Measurements from ENCODE around the gene POU2AF3. TPM values are rescaled to one million over a fixed set of nuclear protein-coding genes. Genes with fewer than 3 reads are reported as not detected.

POU2AF3 gene
- total RNA-seq, 1 donor from 2014 or later: 0.25 TPM

GRCh38 chr11:111352935-111353710, 54.8 kb downstream of the POU2AF3 start:
- H3K27me3 ChIP-seq (ENCODE audit: control insufficient read depth, insufficient read depth, low read length): peaks cover 2% of the 10 kb centered on the region
- DNase-seq (ENCODE audit: low read depth): no peak
- TF ChIP-seq CTCF (IDR thresholded peaks at IDR 0.05; ENCODE audit: insufficient read depth, low read length, poor library complexity, severe bottlenecking): no peak
- no peaks in the 10 kb centered on the region for H3K36me3 ChIP-seq (ENCODE audit: control insufficient read depth, insufficient read depth, low read length)
- H3K4me3 ChIP-seq (ENCODE audit: low read depth, low read length): no peak overlapping the region

GRCh38 chr11:111353776-111354600, 55.6 kb downstream of the POU2AF3 start:
- TF ChIP-seq CTCF (IDR thresholded peaks at IDR 0.05; ENCODE audit: insufficient read depth, low read length, poor library complexity, severe bottlenecking): no peak
- H3K4me3 ChIP-seq (ENCODE audit: low read depth, low read length): no peak overlapping the region
- DNase-seq (ENCODE audit: low read depth): no peak
- H3K27me3 ChIP-seq (ENCODE audit: control insufficient read depth, insufficient read depth, low read length): peaks cover 2% of the 10 kb centered on the region
- no peaks in the 10 kb centered on the region for H3K36me3 ChIP-seq (ENCODE audit: control insufficient read depth, insufficient read depth, low read length)

DNA sequence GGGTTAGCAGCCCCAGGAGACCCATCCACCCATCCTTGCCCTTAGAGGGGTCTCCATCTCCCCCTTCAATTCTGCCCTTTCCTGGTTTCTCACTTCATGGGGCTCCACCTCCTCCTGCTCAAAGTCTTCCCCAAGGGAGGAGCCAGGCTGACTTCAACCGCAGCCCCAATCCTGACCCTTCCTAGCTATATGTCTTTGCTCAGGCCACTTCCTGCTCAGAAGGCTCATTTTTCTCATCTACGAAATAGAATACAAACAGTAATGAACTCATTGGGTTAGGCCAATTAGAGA, 56.2 kb downstream of the POU2AF3 start:
- no peak for DNase-seq (ENCODE audit: low read depth)
- Histone ChIP-seq H3K27me3 (ENCODE audit: control insufficient read depth, insufficient read depth, low read length) (peaks cover 2% of the 10 kb centered on the region), H3K36me3 (ENCODE audit: control insufficient read depth, insufficient read depth, low read length) (no peaks in the 10 kb centered on the region), H3K4me3 (ENCODE audit: low read depth, low read length) (no peak overlapping the region)
- no peak for TF ChIP-seq CTCF (IDR thresholded peaks at IDR 0.05; ENCODE audit: insufficient read depth, low read length, poor library complexity, severe bottlenecking)

DNA sequence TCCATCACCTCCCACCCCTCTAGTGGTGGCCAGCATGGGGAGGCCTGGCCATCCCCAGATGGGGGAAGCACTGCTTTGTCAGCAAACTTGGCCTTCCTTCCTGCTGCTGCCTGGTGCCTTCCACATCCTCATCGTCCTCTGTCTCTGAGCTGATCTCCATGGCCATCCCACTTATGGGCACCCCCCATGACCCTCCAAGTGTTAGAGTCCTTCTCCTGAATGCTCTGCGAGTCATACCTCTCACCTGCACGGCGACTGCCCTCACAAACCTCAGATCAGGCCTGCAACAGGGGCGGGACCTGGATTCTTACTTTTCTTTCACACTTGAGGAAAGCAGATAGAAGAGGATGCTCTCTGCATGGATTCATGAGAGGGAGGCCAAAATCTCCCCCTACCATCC, 56.8 kb downstream of the POU2AF3 start:
- TF ChIP-seq CTCF (IDR thresholded peaks at IDR 0.05; ENCODE audit: insufficient read depth, low read length, poor library complexity, severe bottlenecking): no peak

GRCh38 chr11:111355956-111356659, 57.8 kb downstream of the POU2AF3 start:
- no peak for DNase-seq (ENCODE audit: low read depth)
- no peaks in the 10 kb centered on the region for H3K36me3 ChIP-seq (ENCODE audit: control insufficient read depth, insufficient read depth, low read length)
- no peak overlapping the region for H3K4me3 ChIP-seq (ENCODE audit: low read depth, low read length)
- peaks cover 2% of the 10 kb centered on the region for H3K27me3 ChIP-seq (ENCODE audit: control insufficient read depth, insufficient read depth, low read length)
- no peak for TF ChIP-seq CTCF (IDR thresholded peaks at IDR 0.05; ENCODE audit: insufficient read depth, low read length, poor library complexity, severe bottlenecking)

More for the DNA sequence above, 56.8 kb downstream of the POU2AF3 start:
- Histone ChIP-seq H3K4me3 (ENCODE audit: low read depth, low read length) (no peak overlapping the region), H3K27me3 (ENCODE audit: control insufficient read depth, insufficient read depth, low read length) (peaks cover 2% of the 10 kb centered on the region), H3K36me3 (ENCODE audit: control insufficient read depth, insufficient read depth, low read length) (no peaks in the 10 kb centered on the region)
- DNase-seq (ENCODE audit: low read depth): no peak

Data from kidney epithelial cell (primary cell).